ENCODE measurements around the gene PLOD3. TPM values are rescaled to one million over a fixed set of nuclear protein-coding genes. Genes with fewer than 3 reads are reported as not detected.
A peak's percentile ranks its signal among the peaks of the same experiment; 100 is the strongest.
"Not testable (repeated sequence)": the region's sequence is repeated elsewhere in the genome, so short reads cannot be mapped to it uniquely, and the experiment has no call there.

Gene PLOD3
- total RNA-seq, 1 donor = 90.2 TPM

- no peak overlapping the region for H3K4me3 ChIP-seq (ENCODE audit: low read depth, low read length)
- DNase-seq (ENCODE audit: low read depth) = no peak
- TF ChIP-seq CTCF (IDR thresholded peaks at IDR 0.05; ENCODE audit: insufficient read depth, low read depth, low read length) = no peak
These were observed 5.9 kb downstream of the PLOD3 start for GRCh38 chr7:101211501-101211900.

GRCh38 chr7:101210143-101210542 is 7.2 kb downstream of the PLOD3 start:
- DNase-seq (ENCODE audit: low read depth) = no peak
- H3K4me3 ChIP-seq (ENCODE audit: low read depth, low read length) = no peak overlapping the region
- TF ChIP-seq CTCF (IDR thresholded peaks at IDR 0.05; ENCODE audit: insufficient read depth, low read depth, low read length) = no peak

GRCh38 chr7:101208794-101209193 is 8.6 kb downstream of the PLOD3 start:
- no peak for DNase-seq (ENCODE audit: low read depth)
- no peak for TF ChIP-seq CTCF (IDR thresholded peaks at IDR 0.05; ENCODE audit: insufficient read depth, low read depth, low read length)
- no peak overlapping the region for H3K4me3 ChIP-seq (ENCODE audit: low read depth, low read length)

GRCh38 chr7:101207459-101207858 is 9.9 kb downstream of the PLOD3 start:
- no peak for TF ChIP-seq CTCF (IDR thresholded peaks at IDR 0.05; ENCODE audit: insufficient read depth, low read depth, low read length)
- H3K4me3 ChIP-seq (ENCODE audit: low read depth, low read length) = no peak overlapping the region
- DNase-seq (ENCODE audit: low read depth) = no peak

- no peak overlapping the region for H3K4me3 ChIP-seq (ENCODE audit: low read depth, low read length)
- no peak for TF ChIP-seq CTCF (IDR thresholded peaks at IDR 0.05; ENCODE audit: insufficient read depth, low read depth, low read length)
- no peak for DNase-seq (ENCODE audit: low read depth)
These were observed 10.7 kb downstream of the PLOD3 start for GRCh38 chr7:101206665-101207042.

GRCh38 chr7:101205901-101206664 is 11.3 kb downstream of the PLOD3 start:
- no peak for TF ChIP-seq CTCF (IDR thresholded peaks at IDR 0.05; ENCODE audit: insufficient read depth, low read depth, low read length)
- no peak overlapping the region for H3K4me3 ChIP-seq (ENCODE audit: low read depth, low read length)
- DNase-seq (ENCODE audit: low read depth) = no peak

GRCh38 chr7:101203740-101204738 is 13.3 kb downstream of the PLOD3 start:
- not testable (repeated sequence) for H3K4me3 ChIP-seq (ENCODE audit: low read depth, low read length)
- DNase-seq (ENCODE audit: low read depth) = peak; percentile 44

All from fibroblast of villous mesenchyme (primary cell).